AG09309 (cell line): ENCODE measurements around the gene PLXNA4.

ENCODE experiments used
- DNase-seq: peaks from one replicate; pipeline ENCODE4 v3.0.0-alpha.2; 2010; ENCODE audit warnings: low read depth
- H3K4me3 ChIP-seq: 2 replicates; pipeline ENCODE4 v1.5.1; 2011; ENCODE audit warnings: mild to moderate bottlenecking, low read depth, low read length, moderate library complexity; ENCODE audit not compliant: control insufficient read depth
- TF ChIP-seq, protein P1 (sequence below): IDR thresholded peaks from 2 replicates; pipeline ENCODE4 v1.5.1; 2011; ENCODE audit warnings: mild to moderate bottlenecking, low read depth, low read length, inconsistent platforms; ENCODE audit not compliant: insufficient read depth, control insufficient read depth; ENCODE audit errors: missing control alignments

Gene PLXNA4

DNA sequence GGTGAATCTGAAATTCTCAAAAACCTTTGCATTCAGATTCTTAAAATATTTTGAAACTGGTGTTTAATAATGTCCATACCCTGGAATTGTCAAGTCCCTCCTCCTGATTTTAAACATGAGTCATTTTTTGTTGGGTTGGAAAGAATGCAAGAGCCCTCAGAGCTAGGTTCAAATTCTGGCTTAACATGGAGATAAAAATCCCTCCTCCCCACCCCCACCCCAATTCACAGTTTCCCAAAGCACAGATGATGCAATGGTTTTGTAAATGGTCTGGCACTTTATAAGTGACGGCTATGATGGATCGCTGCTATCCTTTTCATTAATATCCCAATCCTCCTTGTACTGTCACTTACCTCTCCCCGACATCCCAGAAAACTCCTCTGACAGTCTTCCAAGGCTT, 332.8 kb downstream of the PLXNA4 start:
- no peak for DNase-seq
- TF ChIP-seq, protein P1, sequence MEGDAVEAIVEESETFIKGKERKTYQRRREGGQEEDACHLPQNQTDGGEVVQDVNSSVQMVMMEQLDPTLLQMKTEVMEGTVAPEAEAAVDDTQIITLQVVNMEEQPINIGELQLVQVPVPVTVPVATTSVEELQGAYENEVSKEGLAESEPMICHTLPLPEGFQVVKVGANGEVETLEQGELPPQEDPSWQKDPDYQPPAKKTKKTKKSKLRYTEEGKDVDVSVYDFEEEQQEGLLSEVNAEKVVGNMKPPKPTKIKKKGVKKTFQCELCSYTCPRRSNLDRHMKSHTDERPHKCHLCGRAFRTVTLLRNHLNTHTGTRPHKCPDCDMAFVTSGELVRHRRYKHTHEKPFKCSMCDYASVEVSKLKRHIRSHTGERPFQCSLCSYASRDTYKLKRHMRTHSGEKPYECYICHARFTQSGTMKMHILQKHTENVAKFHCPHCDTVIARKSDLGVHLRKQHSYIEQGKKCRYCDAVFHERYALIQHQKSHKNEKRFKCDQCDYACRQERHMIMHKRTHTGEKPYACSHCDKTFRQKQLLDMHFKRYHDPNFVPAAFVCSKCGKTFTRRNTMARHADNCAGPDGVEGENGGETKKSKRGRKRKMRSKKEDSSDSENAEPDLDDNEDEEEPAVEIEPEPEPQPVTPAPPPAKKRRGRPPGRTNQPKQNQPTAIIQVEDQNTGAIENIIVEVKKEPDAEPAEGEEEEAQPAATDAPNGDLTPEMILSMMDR, result no peak
- no peak overlapping the region for H3K4me3 ChIP-seq

DNA sequence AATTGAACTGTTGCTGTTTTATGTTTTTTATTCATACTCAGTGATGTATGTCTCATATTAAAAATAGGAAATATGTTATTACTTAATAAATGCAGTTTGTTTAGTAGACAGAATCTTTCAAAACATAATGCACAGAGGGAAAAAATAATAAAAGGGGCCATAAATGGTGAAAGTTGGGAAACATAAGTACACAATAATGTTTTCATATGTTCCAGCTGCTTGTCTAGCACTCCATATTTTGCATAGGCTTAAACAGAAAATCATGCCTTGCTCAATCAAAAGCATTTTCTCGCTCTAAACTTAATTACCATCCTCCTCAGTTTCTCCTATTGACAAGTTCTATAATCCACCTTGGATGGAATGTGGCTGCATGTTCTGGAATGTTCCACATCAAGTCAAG, 333.2 kb downstream of the PLXNA4 start:
- no peak overlapping the region for H3K4me3 ChIP-seq
- TF ChIP-seq, protein P1, result no peak
- DNase-seq, result no peak

DNA sequence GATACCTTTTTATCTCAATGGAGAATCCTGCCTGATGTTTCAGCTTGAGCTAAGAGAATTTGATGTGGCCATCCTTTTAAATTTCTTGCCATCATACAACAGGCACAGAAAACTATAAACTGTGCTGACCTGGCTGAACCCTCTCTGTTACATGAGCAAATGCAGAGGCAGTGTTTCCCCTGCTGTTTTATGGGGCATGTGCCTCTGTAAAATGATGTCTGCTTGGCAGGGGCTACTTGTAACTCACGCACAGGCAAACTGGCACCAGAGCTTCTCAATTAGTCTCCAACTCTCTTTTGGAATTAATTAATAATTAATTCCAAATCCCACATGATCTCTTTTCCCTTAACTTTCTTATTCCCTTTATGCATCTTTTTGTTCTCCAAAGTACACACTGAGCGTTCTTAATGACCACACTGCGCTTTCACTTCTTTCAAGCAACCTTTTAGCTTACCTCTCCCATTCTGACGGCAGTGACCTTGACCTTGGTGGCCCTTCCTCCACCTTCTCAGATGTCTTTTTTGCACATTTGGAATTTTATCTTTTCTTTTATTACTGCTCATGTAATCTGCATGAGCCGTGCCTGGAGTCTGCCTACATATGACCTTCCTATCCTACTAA, 334.0 kb downstream of the PLXNA4 start:
- H3K4me3 ChIP-seq, result no peak overlapping the region
- TF ChIP-seq, protein P1, result no peak
- no peak for DNase-seq

DNA sequence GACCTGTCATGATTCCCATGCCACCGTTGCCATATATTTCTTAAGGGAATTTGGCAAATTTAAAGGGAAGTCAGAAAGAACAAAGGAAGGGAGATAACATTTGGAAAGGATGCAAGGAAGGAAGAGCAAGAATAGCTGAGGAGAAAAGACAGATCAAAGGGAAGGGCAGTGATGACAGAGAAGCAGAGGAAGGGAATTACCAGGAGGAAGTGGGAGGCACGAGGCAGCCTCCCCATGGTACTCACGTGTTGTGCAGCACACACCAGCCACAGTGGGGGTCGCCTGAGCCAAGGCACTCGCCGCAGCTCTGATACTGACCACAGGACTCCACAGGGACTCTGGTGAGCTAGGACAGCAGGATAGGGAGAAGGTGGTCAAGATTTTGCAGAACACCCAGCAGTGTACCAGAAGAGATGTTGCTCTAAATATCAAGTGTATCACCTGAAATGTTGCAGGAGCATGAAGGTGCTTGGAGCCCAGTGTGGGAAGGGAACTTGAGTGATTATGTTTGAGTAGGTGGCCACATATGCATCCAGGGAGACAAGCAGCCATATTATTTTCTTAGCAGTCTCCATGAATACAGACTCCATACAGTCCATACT, 335.3 kb downstream of the PLXNA4 start:
- H3K4me3 ChIP-seq, result no peak overlapping the region
- TF ChIP-seq, protein P1, result no peak
- no peak for DNase-seq

DNA sequence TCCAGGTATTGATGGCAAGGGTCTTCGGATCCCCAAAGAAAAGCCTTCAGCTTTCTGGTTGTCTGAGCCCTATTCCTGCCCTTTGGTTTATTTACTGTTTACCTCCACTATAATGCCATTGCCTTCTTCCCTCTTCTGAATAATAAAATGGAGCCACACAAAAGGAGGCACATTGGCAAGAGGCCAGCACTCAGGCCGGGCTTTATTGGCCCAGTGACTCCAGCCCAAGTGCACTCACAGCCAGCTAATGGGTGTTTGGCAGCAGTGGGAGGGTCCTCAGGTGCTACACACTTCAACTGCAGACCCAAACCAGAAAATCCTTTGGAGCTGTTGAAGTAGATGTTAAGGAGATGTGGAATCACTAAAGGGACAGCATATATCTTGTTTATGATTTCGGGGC, 336.0 kb downstream of the PLXNA4 start:
- DNase-seq, result no peak
- H3K4me3 ChIP-seq, result no peak overlapping the region
- TF ChIP-seq, protein P1, result no peak

DNA sequence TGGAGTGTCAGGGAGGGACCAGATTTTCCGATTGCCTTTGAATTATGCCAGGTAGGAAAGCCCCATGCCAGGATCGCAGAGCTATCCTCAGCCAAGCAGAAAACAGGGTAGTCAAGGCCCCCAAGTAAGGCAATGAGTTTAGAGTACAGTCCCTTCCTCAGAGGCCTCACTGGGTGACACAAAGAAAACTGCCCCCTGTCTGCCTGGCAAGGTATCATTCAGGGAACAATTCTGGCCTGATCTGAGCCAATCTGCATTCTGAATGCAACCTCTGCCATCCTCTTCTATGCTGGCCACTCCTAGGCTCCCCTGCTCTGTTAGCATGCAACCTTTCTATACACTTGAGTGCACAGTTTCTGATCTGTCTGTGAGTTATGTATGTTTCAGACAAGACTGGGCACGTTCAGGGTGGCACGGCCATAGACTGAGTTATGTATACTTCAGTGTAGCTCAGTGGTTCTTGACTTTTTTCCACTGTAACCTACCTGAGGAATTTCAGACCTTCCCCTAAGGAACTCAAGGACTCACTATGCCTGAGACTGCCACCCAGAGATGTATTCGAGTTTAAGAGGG, 336.8 kb downstream of the PLXNA4 start:
- TF ChIP-seq, protein P1, result no peak
- no peak overlapping the region for H3K4me3 ChIP-seq
- DNase-seq, result no peak
